GM19193 (cell line): ENCODE measurements around the gene TM7SF3.

Source experiments
- POLR2A ChIP-seq: IDR thresholded peaks from 4 replicates; pipeline ENCODE4 v1.6.1; 2011; ENCODE audit not compliant: insufficient read depth, insufficient read length; ENCODE audit errors: extremely low read depth

Gene TM7SF3

DNA sequence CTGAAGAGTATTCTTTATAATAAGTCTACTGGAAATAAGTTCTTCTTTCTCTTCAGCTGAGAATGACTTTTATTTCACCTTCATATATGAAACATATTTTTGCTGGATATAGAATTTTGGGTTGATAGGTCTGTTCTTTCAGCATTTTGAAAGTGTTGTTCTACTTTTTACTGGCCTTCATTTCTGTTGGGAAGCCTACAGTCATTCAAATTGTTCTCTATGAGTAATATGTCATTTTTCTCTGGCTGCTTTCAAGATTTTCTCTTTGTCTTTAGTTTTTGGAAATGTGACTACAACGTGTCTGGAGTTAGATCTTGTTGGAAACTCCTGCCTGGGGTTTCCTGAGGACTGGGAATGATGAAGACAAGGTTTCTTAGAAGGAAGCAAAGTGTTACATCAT, 65.9 kb downstream of the TM7SF3 start:
- TF ChIP-seq POLR2A = no peak

DNA sequence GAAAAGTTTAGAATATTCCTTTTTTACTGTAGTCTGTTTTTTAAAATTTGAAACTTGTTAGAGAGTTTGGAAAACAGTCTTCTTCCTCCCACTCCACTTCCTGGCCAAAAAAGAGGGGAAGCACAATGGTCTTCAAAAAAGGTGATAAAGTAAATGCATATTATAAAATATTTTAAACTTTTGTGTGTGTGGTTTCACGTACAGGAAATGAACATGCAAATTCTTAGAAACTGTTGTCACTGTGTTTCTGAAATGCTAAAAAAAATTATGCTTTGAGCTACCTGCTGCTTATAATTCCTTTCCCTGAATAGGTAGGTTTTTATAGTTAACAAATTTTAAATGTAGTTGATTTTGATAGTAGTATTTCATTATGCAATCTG, 73.0 kb downstream of the TM7SF3 start:
- TF ChIP-seq POLR2A = no peak

DNA sequence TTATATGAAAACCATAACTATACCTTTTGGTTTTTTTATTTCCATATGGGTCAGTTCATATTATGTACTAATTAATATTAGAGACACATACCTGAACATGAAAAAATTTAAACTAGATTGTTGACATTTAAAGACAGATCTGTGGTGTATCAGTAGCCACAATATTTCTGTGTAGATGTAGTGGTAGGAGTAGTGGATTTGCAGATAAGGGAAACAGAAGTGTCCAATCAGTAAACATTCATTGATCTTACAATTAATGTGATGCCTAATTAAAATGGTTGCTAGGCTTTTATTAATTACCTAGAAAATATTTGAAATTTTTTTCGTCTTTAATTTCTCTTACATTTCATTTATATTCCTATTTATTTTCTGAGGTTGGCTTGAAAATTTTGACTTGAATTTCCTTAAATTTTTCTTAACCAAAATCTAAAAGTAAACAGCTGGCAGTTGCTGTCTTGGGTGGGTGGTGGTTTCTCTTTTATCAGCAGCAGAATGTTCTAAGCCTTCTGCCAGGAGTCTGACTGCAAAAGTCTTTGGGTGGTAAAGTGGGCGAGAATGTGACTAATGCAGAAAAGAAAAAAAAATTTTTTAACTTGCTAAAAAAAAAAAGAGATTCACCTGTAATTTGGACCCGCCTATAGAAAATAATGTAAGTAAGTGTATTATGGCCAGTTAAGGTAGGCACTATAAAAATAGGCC, 73.5 kb downstream of the TM7SF3 start:
- no peak for TF ChIP-seq POLR2A

- TF ChIP-seq POLR2A = no peak
Measured at GRCh38 chr12:26939953-26940352, 74.2 kb downstream of the TM7SF3 start.

DNA sequence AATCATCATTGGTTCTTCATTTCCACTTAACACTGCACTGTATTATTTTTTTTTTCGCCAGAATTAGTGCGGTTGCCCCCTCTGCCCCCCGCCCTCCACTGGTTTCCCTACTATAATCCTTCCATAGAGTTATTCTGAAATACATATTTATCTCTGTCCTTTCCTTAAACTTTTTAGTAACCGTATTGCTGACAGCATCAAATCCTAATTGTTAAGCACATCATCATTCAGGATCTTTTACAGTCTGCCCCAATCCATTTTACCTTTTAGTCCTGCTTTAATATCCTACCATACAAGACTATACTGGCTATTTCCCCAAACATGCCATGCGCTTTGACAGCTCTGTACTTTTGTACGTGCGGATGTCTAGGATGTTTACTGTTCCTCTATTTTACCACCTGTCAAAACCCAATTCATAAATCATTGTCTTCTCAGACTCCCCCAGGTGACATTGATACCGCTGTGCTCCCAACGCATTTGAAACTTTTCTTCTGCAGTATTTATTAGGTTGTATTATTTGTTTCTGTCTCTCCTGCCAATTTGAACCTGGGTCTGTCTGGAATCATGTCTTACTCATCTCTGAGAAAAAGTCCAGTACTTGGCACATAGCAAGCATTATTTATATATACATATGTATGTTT, 74.9 kb downstream of the TM7SF3 start:
- no peak for TF ChIP-seq POLR2A

DNA sequence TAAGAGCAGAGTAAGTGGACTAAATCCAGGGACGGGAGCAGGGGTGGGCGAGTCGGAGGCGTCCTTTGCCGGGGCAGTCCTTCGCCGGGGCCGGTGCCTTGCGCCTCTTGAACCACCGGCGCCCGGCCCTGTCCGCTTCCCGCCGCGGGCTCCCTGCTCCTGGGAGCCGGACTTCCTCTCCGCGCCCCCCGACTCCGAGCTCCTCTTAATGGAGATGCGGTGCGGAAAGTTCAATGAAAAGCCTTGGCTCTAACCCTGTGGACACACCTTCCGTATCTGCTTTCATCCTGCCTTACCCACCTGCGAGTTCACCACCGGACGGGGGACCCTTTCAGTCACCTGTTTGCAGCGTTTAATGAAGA, 75.5 kb downstream of the TM7SF3 start:
- no peak for TF ChIP-seq POLR2A

DNA sequence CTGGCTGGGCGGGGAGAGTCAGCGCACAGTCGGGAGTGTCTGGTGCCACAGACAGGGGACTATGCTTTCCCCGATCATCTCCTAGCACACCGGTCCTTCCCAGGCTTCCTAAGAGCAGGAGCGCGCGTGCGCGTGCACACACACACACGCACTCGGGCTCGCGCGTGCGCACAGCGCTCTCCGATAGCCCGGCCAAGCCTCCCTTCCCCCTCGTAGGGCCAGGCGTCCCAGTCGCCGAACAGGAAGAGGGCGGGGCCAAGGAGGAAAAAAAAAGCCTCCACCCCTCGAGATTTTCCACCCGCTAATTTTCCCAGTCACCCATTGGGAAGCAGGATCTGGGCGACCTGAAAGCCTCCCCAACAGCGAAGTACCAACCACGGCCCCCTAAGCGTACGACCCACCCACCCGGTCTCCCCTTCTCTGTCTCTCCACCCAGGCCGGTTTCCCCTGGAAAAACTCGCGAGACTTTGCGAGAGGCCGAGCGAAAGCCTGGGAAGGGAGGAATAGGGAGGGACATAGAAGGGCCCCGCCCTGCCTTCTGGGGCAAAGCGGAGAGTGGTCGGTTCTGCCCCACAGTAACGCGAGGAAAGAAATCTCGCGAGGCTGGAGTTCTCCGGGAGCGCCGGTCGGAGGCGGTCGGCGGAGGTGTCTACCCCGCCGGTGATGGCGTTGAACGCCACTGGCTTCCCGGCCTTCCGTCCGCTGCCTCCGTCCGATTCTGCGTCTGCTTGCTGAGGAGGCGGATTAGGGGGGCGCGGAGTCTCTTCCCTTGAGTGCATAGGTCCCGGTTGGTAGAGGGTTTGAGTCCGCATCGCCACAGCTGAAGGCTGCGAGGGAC, 76.1 kb downstream of the TM7SF3 start, which contains the start of the genes FGFR1OP2 and INTS13:
Gene FGFR1OP2, plus strand, starts transcription at position 608 of the 838 bp plus-strand sequence. CDS start 15,689 bp downstream, outside the sequence.
Gene INTS13, minus strand, starts transcription at position 119 of the 838 bp plus-strand sequence. CDS start 1,178 bp downstream, outside the sequence.
- peak; percentile 99 for TF ChIP-seq POLR2A

DNA sequence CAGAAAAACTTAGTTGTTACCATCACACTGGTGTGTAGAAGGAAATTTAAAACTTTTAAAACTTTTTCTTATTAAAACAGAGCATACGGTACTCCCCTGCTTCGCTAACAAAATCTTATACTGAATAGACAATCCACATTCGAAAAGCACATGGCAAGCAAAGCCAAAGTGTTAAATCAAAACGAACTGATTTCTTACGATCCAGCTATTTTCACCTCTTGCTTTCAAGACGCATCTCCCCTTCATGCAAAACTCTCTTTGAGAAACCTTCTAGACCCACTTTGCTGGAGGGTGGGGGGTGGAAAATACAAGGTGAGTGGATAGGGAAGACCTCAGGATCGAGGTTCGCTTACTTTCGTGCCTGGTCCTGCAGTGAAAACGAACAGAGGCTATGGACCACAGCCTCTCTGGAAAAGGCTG, 76.7 kb downstream of the TM7SF3 start:
- no peak for TF ChIP-seq POLR2A

GRCh38 chr12:26936559-26937442, 77.4 kb downstream of the TM7SF3 start:
- TF ChIP-seq POLR2A = no peak

DNA sequence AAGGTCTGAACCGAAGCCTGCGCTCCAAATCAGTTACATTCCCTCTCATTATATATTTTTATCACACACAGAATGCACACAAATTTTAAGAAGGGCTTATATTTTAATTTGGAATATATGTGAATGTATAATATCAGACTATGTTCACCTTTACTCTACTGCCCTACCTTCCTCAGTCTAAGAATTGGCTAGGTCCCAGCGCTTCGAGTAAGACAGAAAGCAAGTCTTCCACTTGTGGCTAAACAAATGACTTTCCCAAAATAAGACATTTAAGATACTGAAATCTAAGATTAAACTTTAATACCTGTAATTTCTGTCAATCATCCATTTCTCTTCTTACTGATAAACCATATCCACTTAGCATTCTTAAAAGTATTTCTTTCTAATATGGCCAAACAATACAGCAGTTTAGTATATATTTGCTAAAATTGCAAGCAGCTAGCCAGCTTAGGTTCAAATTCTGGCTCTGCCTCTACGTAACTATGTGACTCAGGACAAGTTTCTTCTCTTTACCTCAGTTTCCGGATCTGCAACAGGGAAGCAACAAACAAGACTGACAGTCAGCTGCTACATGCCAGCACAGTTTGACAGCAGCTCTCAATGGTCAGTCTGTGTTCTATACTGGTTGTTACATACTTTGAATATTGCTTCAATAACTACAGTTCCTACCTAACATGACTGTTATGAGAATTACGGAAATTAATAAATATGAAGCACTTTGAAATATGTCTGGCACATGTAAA, 78.4 kb downstream of the TM7SF3 start:
- no peak for TF ChIP-seq POLR2A

GRCh38 chr12:26929590-26929989, 84.6 kb downstream of the TM7SF3 start:
- no peak for TF ChIP-seq POLR2A

DNA sequence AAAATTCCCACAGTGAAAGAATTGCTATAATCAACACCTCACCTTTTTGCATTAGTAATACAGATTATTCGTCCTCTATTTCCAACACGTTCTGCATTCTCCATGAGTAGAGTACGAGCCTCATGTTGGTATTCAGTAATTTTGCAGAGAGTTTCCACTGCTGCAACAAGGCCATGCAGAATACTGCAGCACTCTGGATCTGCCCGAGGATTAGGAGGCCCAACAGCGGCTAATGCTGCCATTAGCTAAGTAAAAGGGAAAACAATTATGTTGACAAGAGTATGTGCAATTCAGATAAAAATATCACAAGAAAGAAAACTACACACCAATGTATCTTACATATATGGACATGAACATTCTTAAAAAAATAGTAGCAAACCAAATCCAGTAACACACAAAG, 85.5 kb downstream of the TM7SF3 start:
- no peak for TF ChIP-seq POLR2A
